Subcutaneous adipose tissue (tissue), 4 donors: ENCODE results near the gene MOG. TPM values are rescaled to one million over a fixed set of nuclear protein-coding genes. Genes with fewer than 3 reads are reported as not detected.

ENCODE experiments used
- total RNA-seq, 4 donors: library from RNA; depleted of rRNA; stranded (reverse); fragments of >200 nt; gene quantifications; one replicate each; pipeline ENCODE4 v1.1.0, GENCODE V29; 2016
- TF ChIP-seq, protein P1 (sequence below): fragments of 450-650 bp; IDR thresholded peaks from one replicate; pipeline ENCODE4 v1.5.1; 2016; ENCODE audit warnings: low read depth, mild to moderate bottlenecking, control low read depth, antibody characterized with exemption, moderate library complexity

Gene MOG
- total RNA-seq, 4 donors from 2014 or later = not detected

DNA sequence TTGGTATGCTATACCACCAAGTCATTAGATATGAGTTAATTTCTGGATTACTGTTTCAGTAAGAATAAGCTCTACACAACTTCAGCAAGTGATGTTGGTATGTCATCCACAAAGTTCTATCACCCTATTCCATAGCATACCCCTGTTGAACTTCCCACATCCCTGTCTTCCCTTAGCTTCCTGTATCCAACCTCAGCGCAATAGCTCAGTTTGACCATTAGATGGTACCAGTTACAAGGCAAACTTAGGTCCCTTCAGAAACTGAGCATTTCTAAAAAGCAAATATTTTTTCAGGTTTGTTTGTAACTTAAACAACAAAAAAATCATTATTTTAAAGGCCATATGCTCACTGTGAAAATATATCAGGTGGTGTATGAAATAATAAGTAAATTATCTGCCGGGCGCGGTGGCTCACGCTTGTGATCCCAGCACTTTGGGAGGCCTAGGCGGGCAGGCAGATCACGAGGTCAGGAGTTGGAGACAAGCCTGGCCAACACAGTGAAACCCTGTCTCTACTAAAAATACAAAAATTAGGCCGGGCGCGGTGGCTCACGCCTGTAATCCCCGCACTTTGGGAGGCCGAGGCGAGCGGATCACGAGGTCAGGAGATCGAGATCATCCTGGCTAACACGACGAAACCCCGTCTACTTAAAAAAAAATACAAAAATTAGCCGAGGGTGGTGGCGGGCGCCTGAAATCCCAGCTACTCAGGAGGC, 8.8 kb upstream of the MOG start:
- TF ChIP-seq, protein P1, sequence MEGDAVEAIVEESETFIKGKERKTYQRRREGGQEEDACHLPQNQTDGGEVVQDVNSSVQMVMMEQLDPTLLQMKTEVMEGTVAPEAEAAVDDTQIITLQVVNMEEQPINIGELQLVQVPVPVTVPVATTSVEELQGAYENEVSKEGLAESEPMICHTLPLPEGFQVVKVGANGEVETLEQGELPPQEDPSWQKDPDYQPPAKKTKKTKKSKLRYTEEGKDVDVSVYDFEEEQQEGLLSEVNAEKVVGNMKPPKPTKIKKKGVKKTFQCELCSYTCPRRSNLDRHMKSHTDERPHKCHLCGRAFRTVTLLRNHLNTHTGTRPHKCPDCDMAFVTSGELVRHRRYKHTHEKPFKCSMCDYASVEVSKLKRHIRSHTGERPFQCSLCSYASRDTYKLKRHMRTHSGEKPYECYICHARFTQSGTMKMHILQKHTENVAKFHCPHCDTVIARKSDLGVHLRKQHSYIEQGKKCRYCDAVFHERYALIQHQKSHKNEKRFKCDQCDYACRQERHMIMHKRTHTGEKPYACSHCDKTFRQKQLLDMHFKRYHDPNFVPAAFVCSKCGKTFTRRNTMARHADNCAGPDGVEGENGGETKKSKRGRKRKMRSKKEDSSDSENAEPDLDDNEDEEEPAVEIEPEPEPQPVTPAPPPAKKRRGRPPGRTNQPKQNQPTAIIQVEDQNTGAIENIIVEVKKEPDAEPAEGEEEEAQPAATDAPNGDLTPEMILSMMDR = no peak

- TF ChIP-seq, protein P1 = no peak
Measured at GRCh38 chr6:29649701-29650673, 6.9 kb upstream of the MOG start.

DNA sequence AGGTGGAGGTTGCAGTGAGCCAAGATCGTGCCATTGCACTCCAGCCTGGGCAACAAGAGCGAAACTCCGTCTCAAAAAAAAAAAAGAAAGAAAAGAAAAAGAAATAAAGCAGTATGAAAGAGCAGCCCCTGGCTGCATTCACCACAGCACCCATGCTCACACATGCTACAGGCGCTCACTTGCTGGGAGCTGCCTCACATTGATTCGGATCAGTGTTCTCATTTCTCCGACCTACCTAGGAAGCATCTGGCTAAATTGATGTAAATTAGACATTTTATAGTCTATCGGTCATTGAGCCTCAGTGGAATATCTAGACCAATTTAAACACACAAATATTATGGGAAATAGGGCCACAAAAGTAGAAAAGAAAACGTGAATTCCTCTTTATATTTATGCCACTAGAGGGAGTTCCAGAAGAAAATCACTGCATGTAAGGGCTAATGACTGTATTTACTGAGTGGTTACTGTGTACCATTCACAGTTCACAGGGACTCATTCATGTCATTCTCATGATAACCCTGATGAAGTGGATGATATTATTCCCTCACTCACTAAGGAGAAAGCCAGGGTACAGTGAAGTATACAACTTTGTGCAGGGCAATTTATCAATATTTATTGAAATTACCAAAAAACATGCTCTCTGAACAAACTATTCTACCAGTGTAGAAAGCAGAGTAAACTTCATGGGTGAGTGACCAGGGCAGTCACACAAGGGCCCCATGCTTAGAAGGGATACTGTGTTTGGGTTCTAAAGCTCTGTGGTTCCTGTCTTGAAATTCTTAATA, 5.3 kb upstream of the MOG start:
- TF ChIP-seq, protein P1 = no peak

DNA sequence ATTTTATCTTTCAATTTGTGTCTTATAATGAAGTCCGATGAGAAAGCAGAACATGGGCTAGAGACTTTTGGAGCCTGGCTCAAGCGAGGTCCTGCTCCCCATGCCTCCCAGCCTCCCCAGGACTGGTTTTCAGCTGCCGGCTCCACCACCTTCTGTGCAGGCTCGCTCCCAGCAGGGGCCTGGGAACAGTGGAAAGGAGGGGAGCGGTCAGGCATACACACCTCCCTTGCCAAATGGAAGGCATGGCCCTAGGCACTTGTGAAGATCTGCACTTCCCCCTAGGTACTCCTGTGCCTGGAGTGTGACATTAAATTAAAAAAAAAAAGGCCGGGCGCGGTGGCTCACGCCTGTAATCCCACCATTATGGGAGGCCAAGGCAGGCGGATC, 4.7 kb upstream of the MOG start:
- TF ChIP-seq, protein P1 = no peak

DNA sequence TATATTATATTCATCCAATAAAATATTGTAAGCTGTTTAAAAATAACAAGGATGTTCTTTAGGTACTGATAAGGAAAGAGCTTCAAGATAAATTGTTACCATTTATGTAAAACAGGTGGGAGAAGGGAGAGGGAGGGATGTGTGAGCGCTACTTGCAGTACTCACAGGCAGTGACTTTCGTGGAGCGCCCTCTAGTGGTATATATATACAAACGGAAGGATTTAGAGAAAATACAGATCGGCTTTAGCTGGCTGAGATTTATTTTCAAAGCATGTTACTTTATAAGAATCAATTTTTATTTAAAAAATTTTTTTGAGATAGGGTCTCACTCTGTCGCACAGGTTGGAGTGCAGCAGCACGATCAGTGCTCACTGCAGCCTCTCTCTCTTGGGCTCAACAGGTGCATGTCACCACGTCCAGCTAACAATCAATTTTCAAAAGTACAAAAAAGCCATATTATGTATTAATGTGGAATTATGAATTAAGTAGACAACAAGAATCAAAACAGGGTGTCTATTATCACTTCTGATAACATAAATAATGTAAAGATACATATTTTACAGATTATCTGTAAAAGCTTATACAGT, 3.3 kb upstream of the MOG start:
- TF ChIP-seq, protein P1 = no peak

DNA sequence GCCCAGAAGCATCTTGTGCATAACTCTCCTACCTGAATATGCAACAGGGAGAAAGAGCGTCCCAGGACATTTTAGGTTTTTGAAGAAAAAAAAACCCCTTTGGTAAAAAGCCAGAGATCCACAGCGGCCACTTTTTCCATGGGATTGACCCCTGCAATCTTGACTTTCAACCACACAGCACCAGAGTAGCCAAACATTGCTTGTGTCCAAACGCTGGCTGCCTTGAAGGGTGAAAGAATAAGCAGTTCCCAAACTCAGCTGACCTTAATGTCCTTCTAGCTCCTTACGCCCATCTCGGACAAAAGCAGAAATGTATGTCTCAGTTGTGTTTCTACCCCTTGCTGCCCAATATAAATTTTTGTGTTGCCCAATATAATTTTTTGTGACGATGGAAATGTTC, 1.2 kb upstream of the MOG start:
- TF ChIP-seq, protein P1 = no peak
